ENCODE data around the gene CPT1B. TPM values are rescaled to one million over a fixed set of nuclear protein-coding genes. Genes with fewer than 3 reads are reported as not detected.

The CPT1B gene
- total and polyA plus RNA-seq, 2 donors (not counting 3 experiments of a cell fraction or from before 2014, with no cell fraction given) = 7.1 TPM

DNA sequence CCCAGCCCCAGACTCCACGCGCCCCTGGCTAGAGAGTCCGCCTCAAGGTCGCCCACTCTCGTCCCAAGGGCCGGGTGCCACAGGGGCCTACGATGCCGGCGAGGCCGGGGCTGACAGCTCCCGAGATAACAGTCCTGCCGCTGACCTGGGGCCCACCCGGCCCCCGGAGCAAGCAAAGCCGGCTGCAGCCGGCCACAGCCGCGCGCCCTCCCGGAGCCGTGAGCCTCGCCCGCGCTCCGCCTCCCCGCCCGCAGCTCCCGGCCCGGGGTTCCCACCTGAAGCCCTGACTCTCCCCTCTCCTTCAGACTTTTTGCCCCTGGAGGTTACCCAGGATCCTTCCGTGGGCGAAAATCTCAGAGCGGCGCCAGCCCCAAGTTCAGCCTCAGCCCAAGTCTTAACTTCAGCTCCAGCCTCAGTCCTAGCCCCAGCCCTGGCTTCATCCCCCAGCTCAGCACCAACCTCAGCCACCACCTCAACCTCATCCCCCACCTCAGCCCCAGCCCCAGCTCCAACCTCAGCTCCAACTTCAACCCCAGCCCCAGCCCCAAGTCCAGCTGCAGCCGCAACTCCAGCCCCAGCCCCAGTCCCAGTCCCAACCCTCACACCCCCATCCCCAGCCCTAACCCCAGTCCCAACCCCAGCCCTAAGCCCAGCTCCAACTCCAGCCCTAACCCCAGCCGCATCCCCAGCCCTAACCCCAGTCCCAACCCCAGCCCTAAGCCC, 30.8 kb downstream of the CPT1B start:
- TF ChIP-seq EZH2 (IDR thresholded peaks at IDR 0.05; ENCODE audit: borderline replicate concordance, low read depth, low read length, severe bottlenecking) (peak; percentile 84), FOS (IDR thresholded peaks at IDR 0.05; ENCODE audit: borderline replicate concordance, insufficient read depth, low read length) (no peak)
- FAIRE-seq = no peak

DNA sequence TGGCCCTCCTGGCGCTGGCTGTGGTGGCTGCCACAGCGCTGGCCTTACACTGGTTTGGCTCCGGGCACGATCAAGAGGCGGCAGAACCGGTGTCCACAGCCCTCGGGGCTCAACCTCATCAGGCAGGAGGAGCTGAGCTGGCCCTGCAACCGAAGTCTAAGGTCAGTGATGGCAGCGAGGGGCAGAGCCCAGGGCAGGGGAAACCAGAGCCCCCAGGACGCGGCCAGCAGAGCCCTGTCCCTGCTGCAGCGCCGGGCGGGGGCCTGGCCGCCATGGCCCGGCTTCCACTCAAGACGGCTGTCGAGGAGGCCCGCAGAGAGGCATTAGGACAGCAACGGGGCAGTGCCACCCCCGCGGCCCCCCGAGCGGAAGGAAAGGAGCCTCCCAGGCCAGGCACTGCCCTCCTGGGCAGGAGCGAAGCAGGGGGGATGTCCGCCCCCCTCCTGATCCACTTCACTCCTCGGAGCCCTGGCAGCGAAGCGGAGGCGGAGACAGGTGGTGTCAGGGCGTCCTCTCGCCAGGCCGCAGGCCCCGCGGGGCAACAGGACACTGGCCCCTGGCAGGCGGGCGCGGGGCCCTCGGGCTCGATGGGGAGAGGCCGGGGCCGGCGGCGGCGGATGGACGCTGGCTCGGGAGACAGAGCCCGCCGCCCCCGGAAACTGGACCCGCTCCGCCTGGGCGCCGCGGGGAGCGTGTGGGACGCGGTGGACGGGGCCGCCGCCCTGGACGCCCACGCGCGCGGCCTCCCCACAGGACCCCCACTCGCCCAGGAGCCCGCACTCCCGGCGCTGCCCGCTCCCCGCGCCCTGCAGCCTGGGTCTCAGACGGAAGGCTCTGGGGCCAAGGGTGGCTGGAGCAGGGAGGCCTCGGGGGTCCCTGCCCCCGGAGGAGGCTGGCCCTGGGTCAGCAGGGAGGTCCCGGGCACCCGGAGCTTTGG, 31.6 kb downstream of the CPT1B start:
- Histone ChIP-seq H3K4me1 (ENCODE audit: control insufficient read depth, extremely low read depth, insufficient read depth, low read length) (no peaks in the 10 kb centered on the region), H3K4me2 (ENCODE audit: insufficient read depth, low read length) (no peak overlapping the region), H3K4me3 (replicated peaks in 1 of 3; ENCODE audit: insufficient read depth in 1 of 3, low read depth in 1 of 3, low read length in 3 of 3) (no peak overlapping the region), H3K9me3 (replicated peaks; ENCODE audit: control insufficient read depth, insufficient read depth, low read length) (no peaks in the 10 kb centered on the region), H3K27ac (ENCODE audit: insufficient read depth, low read depth, low read length) (no peak overlapping the region), H3K36me3 (ENCODE audit: control insufficient read depth in 2 of 2, extremely low read depth in 1 of 2, insufficient read depth in 2 of 2, low read length in 2 of 2) (no peaks in the 10 kb centered on the region), H3K27me3 (ENCODE audit: control insufficient read depth in 2 of 2, insufficient read depth in 2 of 2, low read length in 2 of 2) (peaks cover 27 to 40% of the 10 kb centered on the region in 2 experiments), H3K9me1 (replicated peaks; ENCODE audit: control insufficient read depth, extremely low read depth, insufficient read depth, low read length) (no peaks in the 10 kb centered on the region), H2AFZ (ENCODE audit: low read depth, low read length) (no peak overlapping the region), H3K79me2 (ENCODE audit: control insufficient read depth, insufficient read depth, low read length) (no peaks in the 10 kb centered on the region), H4K20me1 (replicated peaks; ENCODE audit: control insufficient read depth, extremely low read depth, insufficient read depth, low read length) (no peaks in the 10 kb centered on the region), H3K9ac (replicated peaks; ENCODE audit: extremely low read depth, insufficient read depth, low read length) (no peak overlapping the region)
- dilution Hi-C loops (cut with MboI; ENCODE audit: extremely low pct_ligation_motif_present, low sequenced_read_pairs) (no loop called here), intact Hi-C loops (cut with micrococcal nuclease) (no loop called here)
- DNase-seq (ENCODE audit: low read depth, low spot score) = no peak
- CTCF ChIA-PET = interaction anchor here (0.8 to 2.3 kb wide), 7 partner anchors 14 to 74 kb away, joined by 3 to 9 read pairs (median 5); partner anchors contain the start of genes SCO2 and SYCE3
- TF ChIP-seq MYC (IDR thresholded peaks at IDR 0.05; ENCODE audit: low read depth, low read length) = no peak
- peak; percentile 85 for TF ChIP-seq EZH2 (IDR thresholded peaks at IDR 0.05; ENCODE audit: borderline replicate concordance, low read depth, low read length, severe bottlenecking)
- TF ChIP-seq POLR2A (IDR thresholded peaks at IDR 0.05; ENCODE audit: low read depth, low read length) = no peak
- no TSS peak for BruUV-seq (replicated peaks)
- no peak for FAIRE-seq
- POLR2A ChIA-PET = no interaction called here

More for the DNA sequence above, 30.8 kb downstream of the CPT1B start:
- no TSS peak for BruUV-seq (replicated peaks)
- H3K4me3 ChIP-seq (replicated peaks in 1 of 3; ENCODE audit: insufficient read depth in 1 of 3, low read depth in 1 of 3, low read length in 3 of 3) = no peak overlapping the region
- ChIA-PET CTCF (interaction anchor here (0.8 to 2.3 kb wide), 5 partner anchors 13 to 73 kb away, joined by 3 to 9 read pairs (median 4); partner anchors contain the start of genes SCO2 and SYCE3), POLR2A (interaction anchor here (0.7 kb wide), 1 partner anchor 23 kb away, joined by 4 read pairs; no protein-coding TSS in a partner anchor)
- dilution Hi-C loops (cut with MboI; ENCODE audit: extremely low pct_ligation_motif_present, low sequenced_read_pairs) = no loop called here
- peaks cover 27 to 43% of the 10 kb centered on the region in 2 experiments for H3K27me3 ChIP-seq (ENCODE audit: control insufficient read depth in 2 of 2, insufficient read depth in 2 of 2, low read length in 2 of 2)
- no peak overlapping the region for H2AFZ ChIP-seq (ENCODE audit: low read depth, low read length)
- H3K4me2 ChIP-seq (ENCODE audit: insufficient read depth, low read length) = no peak overlapping the region
- H3K36me3 ChIP-seq (ENCODE audit: control insufficient read depth in 2 of 2, extremely low read depth in 1 of 2, insufficient read depth in 2 of 2, low read length in 2 of 2) = no peaks in the 10 kb centered on the region
- H3K27ac ChIP-seq (ENCODE audit: insufficient read depth, low read depth, low read length) = no peak overlapping the region
- H3K9me1 ChIP-seq (replicated peaks; ENCODE audit: control insufficient read depth, extremely low read depth, insufficient read depth, low read length) = no peaks in the 10 kb centered on the region
- intact Hi-C loops (cut with micrococcal nuclease) = no loop called here
- no peaks in the 10 kb centered on the region for H3K4me1 ChIP-seq (ENCODE audit: control insufficient read depth, extremely low read depth, insufficient read depth, low read length)
- DNase-seq (ENCODE audit: low read depth, low spot score) = no peak
- no peaks in the 10 kb centered on the region for H4K20me1 ChIP-seq (replicated peaks; ENCODE audit: control insufficient read depth, extremely low read depth, insufficient read depth, low read length)
- no peaks in the 10 kb centered on the region for H3K9me3 ChIP-seq (replicated peaks; ENCODE audit: control insufficient read depth, insufficient read depth, low read length)
- H3K9ac ChIP-seq (replicated peaks; ENCODE audit: extremely low read depth, insufficient read depth, low read length) = no peak overlapping the region
- no peaks in the 10 kb centered on the region for H3K79me2 ChIP-seq (ENCODE audit: control insufficient read depth, insufficient read depth, low read length)

All from endothelial cell of umbilical vein (primary cell).